ENCODE results near the gene CDC14B. TPM values are rescaled to one million over a fixed set of nuclear protein-coding genes. Genes with fewer than 3 reads are reported as not detected.

CDC14B gene
- total RNA-seq, 2 donors from 2014 or later = 11.7 to 13.9 TPM

DNA sequence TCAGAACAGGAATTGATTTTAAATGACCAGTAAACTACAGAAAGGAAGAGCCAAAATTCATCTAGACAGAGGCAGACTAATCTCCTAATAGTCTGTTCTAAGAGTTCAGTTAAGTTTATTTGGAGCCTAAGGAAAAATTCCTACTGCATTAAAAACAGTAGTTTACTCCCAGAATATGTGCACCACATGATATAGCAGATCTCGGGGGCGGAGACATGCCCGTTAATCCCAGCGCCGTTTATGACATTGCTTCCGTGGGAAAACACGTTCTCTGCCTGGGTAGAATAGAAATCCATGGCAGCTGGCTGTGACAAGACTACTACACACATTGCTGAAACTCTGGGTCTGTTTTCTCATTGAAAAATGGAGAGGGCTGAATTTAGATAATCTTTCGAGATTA lies 158.3 kb downstream of the CDC14B start:
- ATAC-seq (replicated peaks in 1 of 2) = no peak
- DNase-seq = no peak
- Mint-ChIP-seq H3K4me1 (ENCODE audit: low read depth) (peaks cover 9% of the 10 kb centered on the region), H3K4me3 (no peak overlapping the region), H3K9me3 (no peaks in the 10 kb centered on the region), H3K36me3 (ENCODE audit: insufficient read depth in 2 of 2) (peaks cover 0 to 10% of the 10 kb centered on the region in 2 donors), H3K27ac (no peak overlapping the region), H3K27me3 (ENCODE audit: low read depth) (no peaks in the 10 kb centered on the region)

DNA sequence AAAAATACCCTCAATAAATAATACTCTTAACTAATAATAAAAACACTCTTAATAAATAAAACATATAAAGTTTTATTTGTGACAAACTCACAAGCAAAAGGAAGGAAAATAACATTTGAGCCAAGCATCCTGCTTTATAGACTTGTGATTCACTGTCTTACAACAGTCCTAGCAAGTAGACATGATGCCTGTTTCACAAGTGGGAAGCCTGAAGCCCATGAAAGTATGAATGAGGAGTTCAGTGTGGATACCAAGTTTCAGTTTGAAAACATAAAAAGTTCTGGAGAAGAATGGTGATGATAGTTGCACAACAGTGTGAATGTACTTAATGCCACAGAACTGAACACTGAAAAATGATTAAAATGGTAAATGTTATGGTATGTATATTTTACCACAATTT lies 158.8 kb downstream of the CDC14B start:
- no peak for ATAC-seq (replicated peaks in 1 of 2)
- Mint-ChIP-seq H3K9me3 (no peaks in the 10 kb centered on the region), H3K4me1 (ENCODE audit: low read depth) (peaks cover 9% of the 10 kb centered on the region), H3K27ac (no peak overlapping the region), H3K36me3 (ENCODE audit: insufficient read depth in 2 of 2) (peaks cover 0 to 10% of the 10 kb centered on the region in 2 donors), H3K27me3 (ENCODE audit: low read depth) (no peaks in the 10 kb centered on the region), H3K4me3 (no peak overlapping the region)
- DNase-seq = no peak

DNA sequence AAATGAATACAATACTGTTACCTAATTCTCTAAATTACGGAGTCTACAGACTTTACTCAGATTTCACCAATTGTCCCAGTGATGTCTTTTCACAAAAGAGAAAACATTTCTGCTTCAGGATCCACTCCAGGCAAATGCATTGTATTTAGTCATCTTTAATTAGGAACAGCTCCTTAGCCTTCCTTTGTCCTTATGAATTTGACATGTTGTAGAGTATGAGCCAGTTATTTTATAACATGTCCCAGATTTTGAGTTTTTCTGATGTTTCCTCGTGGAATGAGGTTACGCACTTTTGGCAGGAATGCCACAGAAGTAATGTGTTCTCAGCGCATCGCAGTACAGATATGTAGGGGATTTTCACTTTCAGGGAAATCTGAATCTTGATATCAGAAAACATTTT lies 159.2 kb downstream of the CDC14B start:
- Mint-ChIP-seq H3K4me1 (ENCODE audit: low read depth) (peaks cover 9% of the 10 kb centered on the region), H3K27ac (no peak overlapping the region)
- no peak for DNase-seq

DNA sequence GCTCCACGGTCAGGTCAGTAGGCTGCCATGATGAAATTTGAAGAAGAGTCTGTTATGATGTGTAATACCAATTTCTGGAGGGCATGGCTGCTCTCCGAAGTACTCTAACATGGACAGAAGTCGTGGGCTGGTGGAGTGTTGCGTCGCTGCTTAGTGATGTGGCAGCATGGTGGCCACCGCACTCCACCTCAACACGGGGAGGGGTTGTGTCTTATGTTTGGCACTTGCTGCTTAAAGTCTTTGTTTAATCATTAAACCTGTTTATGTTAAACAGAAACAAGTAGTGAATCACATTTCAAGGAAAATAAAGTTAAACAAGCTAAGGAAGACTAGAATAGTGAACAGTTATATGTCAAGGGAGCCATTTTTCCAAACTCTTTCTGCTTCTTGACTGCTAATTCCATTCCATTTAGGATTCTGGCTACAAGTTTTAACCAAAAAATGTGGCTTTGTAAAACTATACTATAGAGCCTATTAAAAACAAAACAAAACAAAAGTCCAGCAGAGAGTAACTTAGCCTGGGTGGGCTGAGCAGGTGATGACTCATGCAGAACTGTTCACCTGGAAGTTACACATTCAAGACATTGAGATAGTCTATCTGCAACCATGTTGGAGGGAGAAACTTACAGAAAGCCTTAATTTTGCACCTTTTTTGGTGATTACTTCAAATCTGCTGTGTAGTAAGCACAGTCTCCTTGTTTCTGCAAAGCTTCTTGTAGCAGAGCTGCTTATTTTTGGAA lies 160.2 kb downstream of the CDC14B start:
- H3K4me3 Mint-ChIP-seq = no peak overlapping the region
- H3K9me3 Mint-ChIP-seq = no peaks in the 10 kb centered on the region
- H3K27me3 Mint-ChIP-seq (ENCODE audit: low read depth) = no peaks in the 10 kb centered on the region
- H3K27ac Mint-ChIP-seq = peak overlapping the region; percentile 44
- peaks cover 9% of the 10 kb centered on the region for H3K4me1 Mint-ChIP-seq (ENCODE audit: low read depth)
- peaks cover 0 to 4% of the 10 kb centered on the region in 2 donors for H3K36me3 Mint-ChIP-seq (ENCODE audit: insufficient read depth in 2 of 2)
- no peak for DNase-seq
- peak in 1 of 2 donors; percentile 36 for ATAC-seq (replicated peaks in 1 of 2)

More for the DNA sequence above, 159.2 kb downstream of the CDC14B start:
- H3K36me3 Mint-ChIP-seq (ENCODE audit: insufficient read depth in 2 of 2) = peaks cover 0 to 7% of the 10 kb centered on the region in 2 donors
- H3K27me3 Mint-ChIP-seq (ENCODE audit: low read depth) = no peaks in the 10 kb centered on the region
- no peak overlapping the region for H3K4me3 Mint-ChIP-seq
- no peaks in the 10 kb centered on the region for H3K9me3 Mint-ChIP-seq
- ATAC-seq (replicated peaks in 1 of 2) = no peak

DNA sequence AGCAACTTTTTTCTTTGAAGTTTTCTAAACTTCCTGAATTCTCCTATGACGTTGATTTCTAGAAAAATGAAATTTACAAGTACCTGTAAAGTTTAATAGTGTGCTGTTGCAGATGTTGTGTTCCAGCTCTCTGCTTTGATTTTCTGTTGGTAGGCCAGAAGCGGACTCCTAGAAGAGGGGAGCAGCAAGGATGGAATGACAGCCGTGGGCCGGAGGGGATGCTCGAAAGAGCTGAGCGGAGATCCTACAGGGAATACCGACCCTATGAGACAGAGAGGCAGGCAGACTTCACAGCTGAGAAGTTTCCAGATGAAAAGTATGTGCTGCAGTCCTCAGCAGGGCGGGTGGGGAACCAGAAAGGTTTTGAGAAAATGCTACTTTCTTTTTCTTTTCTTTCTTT lies 161.4 kb downstream of the CDC14B start:
- DNase-seq = no peak
- H3K4me1 Mint-ChIP-seq (ENCODE audit: low read depth) = peaks cover 16% of the 10 kb centered on the region
- no peaks in the 10 kb centered on the region for H3K9me3 Mint-ChIP-seq
- no peak overlapping the region for H3K27ac Mint-ChIP-seq
- H3K27me3 Mint-ChIP-seq (ENCODE audit: low read depth) = no peaks in the 10 kb centered on the region
- peaks cover 0 to 4% of the 10 kb centered on the region in 2 donors for H3K36me3 Mint-ChIP-seq (ENCODE audit: insufficient read depth in 2 of 2)
- no peak for ATAC-seq (replicated peaks in 1 of 2)
- H3K4me3 Mint-ChIP-seq = no peak overlapping the region

DNA sequence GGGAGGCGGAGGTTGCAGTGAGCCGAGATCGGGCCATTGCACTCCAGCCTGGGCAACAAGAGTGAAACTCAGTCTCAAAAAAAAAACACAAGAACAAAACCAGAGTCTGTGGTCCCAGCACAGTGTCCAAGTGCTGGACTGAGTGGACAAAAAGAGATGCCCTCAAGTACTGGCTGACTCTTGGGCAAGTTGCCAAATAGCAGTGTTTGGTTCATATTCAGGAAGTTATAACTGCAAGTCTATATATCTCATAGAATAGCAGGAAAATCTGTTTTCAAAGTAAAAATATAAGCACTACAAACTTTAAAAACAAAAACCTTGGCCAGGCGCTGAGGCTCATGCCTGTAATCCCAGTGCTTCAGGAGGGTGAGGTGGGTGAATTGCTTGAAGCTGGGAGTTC lies 162.4 kb downstream of the CDC14B start:
- H3K36me3 Mint-ChIP-seq (ENCODE audit: insufficient read depth in 2 of 2) = peaks cover 0 to 4% of the 10 kb centered on the region in 2 donors
- H3K4me1 Mint-ChIP-seq (ENCODE audit: low read depth) = peaks cover 20% of the 10 kb centered on the region
- H3K27me3 Mint-ChIP-seq (ENCODE audit: low read depth) = no peaks in the 10 kb centered on the region

DNA sequence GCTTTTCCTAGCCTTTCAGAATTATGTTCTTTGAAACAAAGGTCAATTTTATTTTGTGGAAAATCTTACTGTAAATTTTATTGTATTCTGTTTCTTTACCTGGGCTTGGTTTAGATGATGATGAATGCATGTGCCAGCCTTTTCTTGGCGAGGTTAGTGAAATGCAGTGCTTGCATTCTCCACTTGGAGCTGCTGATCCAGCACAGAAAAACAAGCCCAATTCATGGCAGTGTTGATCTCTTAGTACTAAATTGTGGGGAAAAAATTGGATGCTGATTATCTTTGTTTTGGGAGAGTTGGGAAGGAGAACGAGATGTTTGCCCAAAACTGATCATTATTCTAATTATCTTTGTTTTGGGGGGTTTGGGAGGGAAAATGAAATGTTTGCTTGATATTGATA lies 166.0 kb downstream of the CDC14B start:
- Mint-ChIP-seq H3K36me3 (ENCODE audit: insufficient read depth in 2 of 2) (no peaks in the 10 kb centered on the region), H3K27me3 (ENCODE audit: low read depth) (peaks cover 12% of the 10 kb centered on the region), H3K4me3 (peak overlapping the region in 1 of 2 donors; percentile 12), H3K9me3 (no peaks in the 10 kb centered on the region), H3K4me1 (ENCODE audit: low read depth) (peaks cover 29% of the 10 kb centered on the region), H3K27ac (no peak overlapping the region)
- ATAC-seq (replicated peaks in 1 of 2) (no peak), DNase-seq (no peak)

More for the DNA sequence above, 162.4 kb downstream of the CDC14B start:
- H3K4me3 Mint-ChIP-seq = no peak overlapping the region
- ATAC-seq (replicated peaks in 1 of 2) (no peak), DNase-seq (no peak)
- no peak overlapping the region for H3K27ac Mint-ChIP-seq
- H3K9me3 Mint-ChIP-seq = no peaks in the 10 kb centered on the region

DNA sequence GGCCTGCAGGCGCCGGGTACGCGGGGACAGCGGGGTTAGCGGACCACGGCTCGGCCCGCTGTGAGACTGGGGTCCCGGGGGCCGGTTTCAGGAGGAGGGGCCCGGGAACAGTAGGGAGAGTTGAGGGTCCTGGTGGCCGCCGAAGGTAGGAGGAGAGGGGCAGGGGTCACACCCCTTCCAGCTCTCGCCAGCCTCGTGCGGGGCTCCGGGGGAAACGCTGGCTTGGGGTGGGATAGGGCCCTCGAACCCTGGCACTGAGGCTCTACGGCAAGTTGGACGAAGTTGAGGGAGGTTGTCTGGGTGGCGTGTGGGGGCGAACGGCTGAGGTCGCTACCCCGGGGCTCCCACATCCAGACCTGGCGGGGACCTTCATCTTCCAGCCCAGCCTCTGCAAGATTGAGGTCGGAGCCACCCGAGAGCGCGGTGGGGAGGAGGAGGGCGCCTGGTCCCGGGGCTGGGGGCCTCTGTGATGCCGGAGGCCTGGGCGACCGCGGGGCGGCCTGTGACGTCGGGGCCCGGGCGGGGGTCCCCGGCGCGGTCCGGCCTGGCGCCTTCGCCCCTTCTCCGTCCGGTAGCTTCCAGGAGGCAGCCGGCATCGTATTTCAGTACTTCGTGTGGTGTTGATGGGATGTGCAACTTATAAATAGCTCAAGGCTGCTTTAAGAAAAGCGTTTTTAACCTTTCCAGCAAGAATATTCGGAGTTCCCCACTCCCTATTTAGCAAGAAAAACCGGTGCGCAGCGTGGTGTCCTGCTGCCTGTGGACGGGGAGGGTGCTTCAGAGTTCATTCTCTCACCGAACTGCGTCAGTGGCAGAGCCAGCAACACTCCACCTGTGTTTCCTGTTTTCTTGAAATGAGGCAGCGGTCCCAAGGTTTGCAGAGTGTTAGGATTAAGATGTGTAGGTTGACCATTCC lies 168.8 kb downstream of the CDC14B start:
- no peak for ATAC-seq (replicated peaks in 1 of 2)

More for the DNA sequence above, 168.8 kb downstream of the CDC14B start:
- peak; percentile 24 to 44 for DNase-seq
- Mint-ChIP-seq H3K4me1 (ENCODE audit: low read depth) (peaks cover 40% of the 10 kb centered on the region), H3K9me3 (no peaks in the 10 kb centered on the region), H3K4me3 (peak overlapping the region; percentile 83 to 90), H3K27me3 (ENCODE audit: low read depth) (peaks cover 22% of the 10 kb centered on the region), H3K36me3 (ENCODE audit: insufficient read depth in 2 of 2) (no peaks in the 10 kb centered on the region), H3K27ac (peak overlapping the region; percentile 65)

Other genes with a start within 250 kb of the CDC14B start
- 10 to 100 TPM in 1 of 2 donors, 1 to 10 TPM in 1; 5.4 to 14.0 TPM for gene SLC35D2, start 236.1 kb downstream of the CDC14B start, total RNA-seq
- 10 to 100 TPM; 22.6 to 24.7 TPM for gene ZNF367, start 201.5 kb downstream of the CDC14B start, total RNA-seq
- 10 to 100 TPM; 13.4 to 17.5 TPM for gene HABP4, start 169.7 kb downstream of the CDC14B start, total RNA-seq
- 10 to 100 TPM; 11.6 to 17.1 TPM for gene PRXL2C, start 35.5 kb upstream of the CDC14B start, total RNA-seq
- 10 to 100 TPM; 14.4 to 16.3 TPM for gene ZNF510, start 158.2 kb upstream of the CDC14B start, total RNA-seq
- 1 to 10 TPM; 4.5 to 7.1 TPM for gene ZNF782, start 234.7 kb upstream of the CDC14B start, total RNA-seq

All from activated T-cell treated with anti-CD3 and anti-CD28 coated beads, Interleukin-2, amount 50 U/mL, for 72 hours (primary cell).